Panc1 (cell line): ENCODE measurements around the gene EHD3.

Experiments
- CTCF ChIP-seq: fragments of 450-650 bp; IDR thresholded peaks from 2 replicates; pipeline ENCODE4 v1.5.1; 2017; ENCODE audit warnings: mild to moderate bottlenecking
- POLR2AphosphoS5 ChIP-seq: IDR thresholded peaks from 2 replicates; pipeline ENCODE4 v1.6.1; 2012; ENCODE audit warnings: mild to moderate bottlenecking, low read depth, low read length, moderate library complexity
- SIN3A ChIP-seq: IDR thresholded peaks from 2 replicates; pipeline ENCODE4 v1.6.1; 2012; ENCODE audit warnings: low read depth, mild to moderate bottlenecking, low read length, moderate library complexity, borderline replicate concordance; ENCODE audit not compliant: insufficient read depth
- TCF7L2 ChIP-seq: IDR thresholded peaks from 2 replicates; pipeline ENCODE4 v1.6.1; 2011; ENCODE audit warnings: mild to moderate bottlenecking, low read depth, low read length, inconsistent platforms

GRCh38 chr2:31227110-31227509, 6.8 kb upstream of the EHD3 start:
- TF ChIP-seq SIN3A: no peak
- no peak for TF ChIP-seq CTCF
- no peak for TF ChIP-seq POLR2AphosphoS5
- TF ChIP-seq TCF7L2: no peak
